Measurements from ENCODE around the gene CSNK1A1.
"Not testable (repeated sequence)": the region's sequence is repeated elsewhere in the genome, so short reads cannot be mapped to it uniquely, and the experiment has no call there.

The CSNK1A1 gene

GRCh38 chr5:149572576-149573231 is 21.5 kb upstream of the CSNK1A1 start:
- DNase-seq (ENCODE audit: low spot score) = no peak

GRCh38 chr5:149572170-149572569 is 20.9 kb upstream of the CSNK1A1 start:
- DNase-seq (ENCODE audit: low spot score) = no peak

- no peak for DNase-seq (ENCODE audit: low spot score)
Observed at GRCh38 chr5:149567226-149567625, 16.0 kb upstream of the CSNK1A1 start.

GRCh38 chr5:149564542-149565140 is 13.4 kb upstream of the CSNK1A1 start:
- peak; percentile 56 for DNase-seq (ENCODE audit: low spot score)

- no peak for DNase-seq (ENCODE audit: low spot score)
Observed at GRCh38 chr5:149563466-149563865, 12.2 kb upstream of the CSNK1A1 start.

- DNase-seq (ENCODE audit: low spot score) = peak; percentile 17
Observed at GRCh38 chr5:149561848-149562247, 10.6 kb upstream of the CSNK1A1 start.

GRCh38 chr5:149559706-149560105 is 8.5 kb upstream of the CSNK1A1 start:
- no peak for DNase-seq (ENCODE audit: low spot score)

GRCh38 chr5:149552553-149553160 is 1.4 kb upstream of the CSNK1A1 start:
- DNase-seq (ENCODE audit: low spot score) = no peak

- DNase-seq (ENCODE audit: low spot score) = no peak
Observed at GRCh38 chr5:149552038-149552494, 827 bp upstream of the CSNK1A1 start.

GRCh38 chr5:149550594-149551226 is 529 bp downstream of the CSNK1A1 start:
- DNase-seq (ENCODE audit: low spot score) = peak; percentile 12

- DNase-seq (ENCODE audit: low spot score) = no peak
Observed at GRCh38 chr5:149550268-149550583, 1.0 kb downstream of the CSNK1A1 start.

- DNase-seq (ENCODE audit: low spot score) = peak; percentile 26
Observed at GRCh38 chr5:149549461-149550267, 1.6 kb downstream of the CSNK1A1 start.

GRCh38 chr5:149546974-149547373 is 4.3 kb downstream of the CSNK1A1 start:
- no peak for DNase-seq (ENCODE audit: low spot score)

- DNase-seq (ENCODE audit: low spot score) = no peak
Observed at GRCh38 chr5:149545327-149545726, 5.9 kb downstream of the CSNK1A1 start.

GRCh38 chr5:149544028-149544420 is 7.2 kb downstream of the CSNK1A1 start:
- no peak for DNase-seq (ENCODE audit: low spot score)

- DNase-seq (ENCODE audit: low spot score) = no peak
Observed at GRCh38 chr5:149543361-149544027, 7.7 kb downstream of the CSNK1A1 start.

GRCh38 chr5:149541893-149542292 is 9.3 kb downstream of the CSNK1A1 start:
- no peak for DNase-seq (ENCODE audit: low spot score)

- DNase-seq (ENCODE audit: low spot score) = no peak
Observed at GRCh38 chr5:149540089-149540488, 11.2 kb downstream of the CSNK1A1 start.

GRCh38 chr5:149537374-149537975 is 13.8 kb downstream of the CSNK1A1 start:
- DNase-seq (ENCODE audit: low spot score) = no peak

- not testable (repeated sequence) for DNase-seq (ENCODE audit: low spot score)
Observed at GRCh38 chr5:149535787-149536186, 15.5 kb downstream of the CSNK1A1 start.

GRCh38 chr5:149532413-149532812 is 18.8 kb downstream of the CSNK1A1 start:
- DNase-seq (ENCODE audit: low spot score) = no peak

Data from CD4-positive, alpha-beta T cell treated with Interleukin-6 at 100 ng/mL for 8 hours (primary cell).